Sigmoid colon (tissue), 7 donors: ENCODE data around the gene DPRX. TPM values are rescaled to one million over a fixed set of nuclear protein-coding genes. Genes with fewer than 3 reads are reported as not detected.

ENCODE experiments used
- DNase-seq: peaks from one replicate; pipeline ENCODE4 v3.0.0-alpha.2; 2019
- H3K27ac ChIP-seq, 4 donors: fragments of 200-600 bp; sonication (generic); one replicate each; pipeline ENCODE4 v1.5.1; 2016 to 2019; ENCODE audit warnings: mild to moderate bottlenecking in 1 of 4
- H3K27me3 ChIP-seq, 3 donors: fragments of 200-600 bp; sonication (generic); one replicate each; pipeline ENCODE4 v1.5.1; 2019; ENCODE audit warnings: mild to moderate bottlenecking in 1 of 3
- H3K36me3 ChIP-seq, 4 donors: fragments of 200-600 bp; sonication (generic); one replicate each; pipeline ENCODE4 v1.5.1; 2016 to 2019
- H3K4me1 ChIP-seq, 4 donors: fragments of 200-600 bp; sonication (generic); one replicate each; pipeline ENCODE4 v1.5.1; 2017 to 2019
- H3K4me3 ChIP-seq, 4 donors: fragments of 200-600 bp; sonication (generic); one replicate each; pipeline ENCODE4 v1.5.1; 2017 to 2019; ENCODE audit warnings: mild to moderate bottlenecking in 2 of 4, moderate library complexity in 1 of 4
- H3K9me3 ChIP-seq, 4 donors: fragments of 200-600 bp in 3 of 4; sonication (generic) in 3 of 4; one replicate each; pipeline versions ENCODE4 v1.5.1 to v1.6.1; 2013 to 2019
- EP300 ChIP-seq, 4 donors: sonication (generic); formaldehyde crosslinking; IDR thresholded peaks; one replicate each; pipeline ENCODE4 v1.6.1; 2017; ENCODE audit warnings: antibody characterized with exemption in 4 of 4
- POLR2A ChIP-seq, 2 donors: fragments of 450-650 bp; IDR thresholded peaks; one replicate each; pipeline ENCODE4 v1.6.1; 2016; ENCODE audit warnings: antibody characterized with exemption in 2 of 2, mild to moderate bottlenecking in 2 of 2, moderate library complexity in 2 of 2
- POLR2AphosphoS5 ChIP-seq, 4 donors: sonication (generic); formaldehyde crosslinking; IDR thresholded peaks; one replicate each; pipeline ENCODE4 v1.6.1; 2017; ENCODE audit warnings: antibody characterized with exemption in 4 of 4
- WGBS, 2 donors: extraction: QIAGEN DNeasy Blood & Tissue Kit; methylation state at CpG; one replicate each; pipeline ENCODE4 v1.1.7; 2013; 5-methylcytosine and 5-hydroxymethylcytosine counted together
- intact Hi-C: fragments of 100-400 bp; cut with DNase I; formaldehyde crosslinking; loops from one replicate; pipeline ENCODE4 v1.15.1; 2023
- polyA plus RNA-seq, 3 donors: library from polyadenylated mRNA; stranded (reverse); fragments of 200-250 nt; gene quantifications; one replicate each; pipeline ENCODE4 v1.2.3, GENCODE V29; 2013
- total RNA-seq, 4 donors: library from RNA; depleted of rRNA; stranded (reverse); fragments of >200 nt; gene quantifications; one replicate each; pipeline ENCODE4 v1.1.0, GENCODE V29; 2016
- TF ChIP-seq, protein P1 (sequence below), 4 experiments: fragments of 450-650 bp in 3 of 4; fragments of 200-600 bp in 1 of 4; IDR thresholded peaks; one replicate each; pipeline ENCODE4 v1.5.1; 2016 to 2019; ENCODE audit warnings: antibody characterized with exemption in 4 of 4, mild to moderate bottlenecking in 3 of 4, moderate library complexity in 2 of 4
- donor health status: healthy with polysubstance abuse.
- donor health status: Bipolar disorder and iron deficiency.
- donor health status: healthy.

The DPRX gene
- total and polyA plus RNA-seq, 7 donors, result not detected

- intact Hi-C loops, result no loop called here
- no peaks in the 10 kb centered on the region for H3K4me1 ChIP-seq
- no peak overlapping the region for H3K27ac ChIP-seq
- TF ChIP-seq, protein P1, sequence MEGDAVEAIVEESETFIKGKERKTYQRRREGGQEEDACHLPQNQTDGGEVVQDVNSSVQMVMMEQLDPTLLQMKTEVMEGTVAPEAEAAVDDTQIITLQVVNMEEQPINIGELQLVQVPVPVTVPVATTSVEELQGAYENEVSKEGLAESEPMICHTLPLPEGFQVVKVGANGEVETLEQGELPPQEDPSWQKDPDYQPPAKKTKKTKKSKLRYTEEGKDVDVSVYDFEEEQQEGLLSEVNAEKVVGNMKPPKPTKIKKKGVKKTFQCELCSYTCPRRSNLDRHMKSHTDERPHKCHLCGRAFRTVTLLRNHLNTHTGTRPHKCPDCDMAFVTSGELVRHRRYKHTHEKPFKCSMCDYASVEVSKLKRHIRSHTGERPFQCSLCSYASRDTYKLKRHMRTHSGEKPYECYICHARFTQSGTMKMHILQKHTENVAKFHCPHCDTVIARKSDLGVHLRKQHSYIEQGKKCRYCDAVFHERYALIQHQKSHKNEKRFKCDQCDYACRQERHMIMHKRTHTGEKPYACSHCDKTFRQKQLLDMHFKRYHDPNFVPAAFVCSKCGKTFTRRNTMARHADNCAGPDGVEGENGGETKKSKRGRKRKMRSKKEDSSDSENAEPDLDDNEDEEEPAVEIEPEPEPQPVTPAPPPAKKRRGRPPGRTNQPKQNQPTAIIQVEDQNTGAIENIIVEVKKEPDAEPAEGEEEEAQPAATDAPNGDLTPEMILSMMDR (IDR thresholded peaks at IDR 0.05), result no peak
- TF ChIP-seq POLR2A (IDR thresholded peaks at IDR 0.05) (no peak), POLR2AphosphoS5 (IDR thresholded peaks at IDR 0.05) (no peak), EP300 (IDR thresholded peaks at IDR 0.05) (no peak)
- 78 to 86% methylated on average over 4 of the region's 4 CpGs for WGBS, 2 donors
- H3K4me3 ChIP-seq, result no peak overlapping the region
- no peak for DNase-seq
- H3K9me3 ChIP-seq, result peaks cover 0 to 3% (median 0%) of the 10 kb centered on the region in 4 donors
- no peaks in the 10 kb centered on the region for H3K36me3 ChIP-seq
- H3K27me3 ChIP-seq, result no peaks in the 10 kb centered on the region
Measured at GRCh38 chr19:53657330-53657729, 25.5 kb downstream of the DPRX start.

- DNase-seq, result no peak
- H3K9me3 ChIP-seq, result peaks cover 0 to 3% (median 0%) of the 10 kb centered on the region in 4 donors
- TF ChIP-seq EP300 (IDR thresholded peaks at IDR 0.05), result no peak
- TF ChIP-seq, protein P1 (IDR thresholded peaks at IDR 0.05), result no peak
Measured at GRCh38 chr19:53657778-53658177, 26.0 kb downstream of the DPRX start.

DNA sequence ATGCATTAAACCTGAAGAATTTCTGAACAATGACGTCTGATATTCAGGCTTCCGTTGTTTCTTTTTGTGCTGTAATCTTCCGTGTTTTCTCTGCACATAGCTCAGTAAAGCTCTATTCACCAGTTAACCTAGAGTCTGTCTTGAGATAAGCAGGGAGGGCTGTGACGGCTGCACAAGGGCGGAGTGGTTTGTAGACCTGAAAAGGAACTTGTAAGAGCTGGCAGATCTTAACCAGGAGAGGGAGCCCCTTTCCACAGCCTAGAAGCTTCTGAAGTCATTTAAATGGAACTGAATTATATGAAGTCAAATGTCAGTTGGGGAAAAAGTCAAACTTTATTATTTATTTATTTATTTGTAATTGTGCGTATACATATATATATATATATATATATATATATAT, 27.5 kb downstream of the DPRX start:
- WGBS, 2 donors, result 12 to 29% methylated on average over 6 of the region's 6 CpGs
- Histone ChIP-seq H3K27ac (no peak overlapping the region), H3K27me3 (no peaks in the 10 kb centered on the region), H3K36me3 (no peaks in the 10 kb centered on the region), H3K4me3 (no peak overlapping the region), H3K4me1 (no peaks in the 10 kb centered on the region), H3K9me3 (peaks cover 0 to 3% (median 0%) of the 10 kb centered on the region in 4 donors)
- DNase-seq, result no peak
- TF ChIP-seq POLR2A (IDR thresholded peaks at IDR 0.05) (no peak), EP300 (IDR thresholded peaks at IDR 0.05) (no peak), POLR2AphosphoS5 (IDR thresholded peaks at IDR 0.05) (no peak)
- TF ChIP-seq, protein P1 (IDR thresholded peaks at IDR 0.05), result no peak
- intact Hi-C loops, result no loop called here

More at GRCh38 chr19:53657778-53658177, 26.0 kb downstream of the DPRX start:
- Histone ChIP-seq H3K27ac (no peak overlapping the region), H3K36me3 (no peaks in the 10 kb centered on the region), H3K4me1 (no peaks in the 10 kb centered on the region), H3K27me3 (no peaks in the 10 kb centered on the region), H3K4me3 (no peak overlapping the region)
- WGBS, 2 donors, result 81 to 85% methylated on average over 7 of the region's 7 CpGs
- intact Hi-C loops, result no loop called here

- 82 to 84% methylated on average over 4 of the region's 4 CpGs for WGBS, 2 donors
Measured at GRCh38 chr19:53660584-53660983, 28.8 kb downstream of the DPRX start.

More at GRCh38 chr19:53660584-53660983, 28.8 kb downstream of the DPRX start:
- no peaks in the 10 kb centered on the region for H3K36me3 ChIP-seq
- no peak overlapping the region for H3K27ac ChIP-seq
- no peaks in the 10 kb centered on the region for H3K27me3 ChIP-seq
- TF ChIP-seq EP300 (IDR thresholded peaks at IDR 0.05), result no peak
- TF ChIP-seq POLR2AphosphoS5 (IDR thresholded peaks at IDR 0.05), result no peak
- TF ChIP-seq, protein P1 (IDR thresholded peaks at IDR 0.05), result no peak
- no peak for TF ChIP-seq POLR2A (IDR thresholded peaks at IDR 0.05)
- no peaks in the 10 kb centered on the region for H3K4me1 ChIP-seq
- H3K9me3 ChIP-seq, result peaks cover 0 to 2% (median 0%) of the 10 kb centered on the region in 4 donors
- no peak for DNase-seq
- H3K4me3 ChIP-seq, result no peak overlapping the region
- intact Hi-C loops, result no loop called here
